Mesenchymal stem cell (in vitro differentiated cells and primary cell): Measurements from ENCODE around the gene U2AF2.

Experiments used
- DNase-seq: peaks from one replicate; pipeline ENCODE4 v3.0.0-alpha.2; 2013
- H2AFZ ChIP-seq: one replicate; pipeline ENCODE4 v1.6.1; 2013; ENCODE audit warnings: low read depth, mild to moderate bottlenecking, control low read depth, inconsistent platforms, low read length, moderate library complexity
- H2AK5ac ChIP-seq: 2 replicates; pipeline ENCODE4 v1.6.1; 2013; ENCODE audit warnings: low read length, moderate library complexity, mild to moderate bottlenecking, inconsistent platforms; ENCODE audit not compliant: severe bottlenecking
- H2BK120ac ChIP-seq: one replicate; pipeline ENCODE4 v1.6.1; 2013; ENCODE audit warnings: low read depth, mild to moderate bottlenecking, inconsistent platforms, low read length, moderate library complexity
- H2BK12ac ChIP-seq, 2 experiments: one replicate each; pipeline ENCODE4 v1.6.1; 2013; ENCODE audit warnings: inconsistent platforms in 2 of 2, low read length in 2 of 2, mild to moderate bottlenecking in 2 of 2, moderate library complexity in 2 of 2, control low read depth in 1 of 2
- H2BK15ac ChIP-seq: one replicate; pipeline ENCODE4 v1.6.1; 2013; ENCODE audit warnings: mild to moderate bottlenecking, low read depth, inconsistent platforms; ENCODE audit not compliant: poor library complexity, severe bottlenecking
- H2BK5ac ChIP-seq: 2 replicates; pipeline ENCODE4 v1.6.1; 2013; ENCODE audit warnings: low read depth, mild to moderate bottlenecking, low read length, control low read depth, inconsistent platforms; ENCODE audit not compliant: poor library complexity, severe bottlenecking
- H3K14ac ChIP-seq, 2 experiments: one replicate each; pipeline ENCODE4 v1.6.1; 2013; ENCODE audit warnings: inconsistent platforms in 2 of 2, low read length in 2 of 2, control low read depth in 1 of 2, mild to moderate bottlenecking in 1 of 2, moderate library complexity in 1 of 2
- H3K18ac ChIP-seq, 2 experiments: one replicate each; pipeline ENCODE4 v1.6.1; 2013; ENCODE audit warnings: inconsistent platforms in 2 of 2, low read length in 2 of 2, control low read depth in 1 of 2, low read depth in 1 of 2, mild to moderate bottlenecking in 1 of 2
- H3K23ac ChIP-seq, 2 experiments: one replicate each; pipeline ENCODE4 v1.6.1; 2013; ENCODE audit warnings: inconsistent platforms in 2 of 2, low read length in 2 of 2, mild to moderate bottlenecking in 2 of 2, moderate library complexity in 2 of 2, control low read depth in 1 of 2
- H3K27ac ChIP-seq: 2 replicates; pipeline ENCODE4 v1.5.1; 2013; ENCODE audit warnings: mild to moderate bottlenecking, moderate library complexity, low read length, control low read depth, inconsistent platforms; ENCODE audit not compliant: poor library complexity, severe bottlenecking
- H3K27me3 ChIP-seq, 2 experiments: 2 replicates each; pipeline versions ENCODE4 v1.6.1 to v1.7.0; 2013; ENCODE audit warnings: low read length in 2 of 2, mild to moderate bottlenecking in 2 of 2, moderate library complexity in 2 of 2, control low read depth in 1 of 2, inconsistent platforms in 1 of 2; ENCODE audit not compliant: control insufficient read depth in 1 of 2, insufficient read depth in 1 of 2
- H3K36me3 ChIP-seq, 2 experiments: 2 replicates each; pipeline versions ENCODE4 v1.6.1 to v1.7.0; 2013; ENCODE audit warnings: low read length in 2 of 2, control low read depth in 1 of 2, inconsistent platforms in 1 of 2, low read depth in 1 of 2, mild to moderate bottlenecking in 1 of 2; ENCODE audit not compliant: insufficient read depth in 2 of 2, control insufficient read depth in 1 of 2
- H3K4ac ChIP-seq, 2 experiments: one replicate each; pipeline ENCODE4 v1.6.1; 2013; ENCODE audit warnings: inconsistent platforms in 2 of 2, low read length in 2 of 2, mild to moderate bottlenecking in 2 of 2, moderate library complexity in 2 of 2, control low read depth in 1 of 2, low read depth in 1 of 2
- H3K4me1 ChIP-seq: 2 replicates; pipeline ENCODE4 v1.6.1; 2013; ENCODE audit warnings: low read depth, low read length, control low read depth; ENCODE audit not compliant: control insufficient read depth, insufficient read depth
- H3K4me2 ChIP-seq: 2 replicates; pipeline ENCODE4 v1.6.1; 2013; ENCODE audit warnings: low read length, mild to moderate bottlenecking, inconsistent platforms; ENCODE audit not compliant: poor library complexity, severe bottlenecking
- H3K4me3 ChIP-seq, 2 experiments: 2 replicates each; pipeline versions ENCODE4 v1.5.1 to v1.7.0; 2013; ENCODE audit warnings: low read length in 2 of 2, mild to moderate bottlenecking in 2 of 2, control low read depth in 1 of 2, low read depth in 1 of 2; ENCODE audit not compliant: insufficient read depth in 1 of 2
- H3K79me1 ChIP-seq: replicated peaks from 2 replicates; pipeline ENCODE4 v1.6.1; 2013; ENCODE audit warnings: mild to moderate bottlenecking, control low read depth, low read length, inconsistent platforms; ENCODE audit not compliant: poor library complexity, severe bottlenecking
- H3K9ac ChIP-seq: 2 replicates; pipeline ENCODE4 v1.7.0; 2013; ENCODE audit warnings: mild to moderate bottlenecking, low read length, moderate library complexity
- H3K9me3 ChIP-seq: 2 replicates; pipeline ENCODE4 v1.7.0; 2013; ENCODE audit warnings: mild to moderate bottlenecking, low read length; ENCODE audit not compliant: control insufficient read depth
- H4K8ac ChIP-seq: one replicate; pipeline ENCODE4 v1.6.1; 2013; ENCODE audit warnings: inconsistent platforms, mild to moderate bottlenecking, low read length, moderate library complexity
- H4K91ac ChIP-seq: one replicate; pipeline ENCODE4 v1.6.1; 2013; ENCODE audit warnings: mild to moderate bottlenecking, low read length, inconsistent platforms
- WGBS: methylation state at CpG from one replicate; pipeline ENCODE4 v1.1.7; 2013; ENCODE audit warnings: mixed read lengths; 5-methylcytosine and 5-hydroxymethylcytosine counted together

U2AF2 gene

DNA sequence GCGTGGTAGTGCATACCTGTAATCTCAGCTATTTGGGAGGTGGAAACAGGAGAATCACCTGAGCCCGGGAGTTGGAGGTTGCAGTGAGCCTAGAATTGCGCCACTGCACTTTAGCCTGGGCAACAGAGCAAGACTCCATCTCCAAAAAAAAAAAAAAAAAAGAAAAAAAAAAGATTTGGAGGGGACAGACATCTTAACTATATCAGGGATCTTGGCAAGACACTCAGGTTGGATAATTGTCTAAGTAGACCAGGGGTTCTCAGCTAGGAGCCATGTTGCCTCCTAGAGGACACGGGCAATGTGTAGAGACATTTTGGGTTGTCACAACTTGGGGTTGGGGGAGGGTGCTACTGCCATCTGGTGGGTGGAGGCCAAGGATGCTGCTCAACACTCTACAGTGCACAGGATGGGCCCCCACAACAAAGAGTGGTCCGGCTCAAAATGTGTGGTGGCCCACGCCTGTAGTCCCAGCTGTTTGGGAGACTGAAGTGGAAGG, 15.9 kb upstream of the U2AF2 start:
- Histone ChIP-seq H3K27me3 (no peaks in the 10 kb centered on the region), H3K4me1 (peaks cover 41% of the 10 kb centered on the region), H3K14ac (no peak overlapping the region), H2BK120ac (no peak overlapping the region), H3K4me2 (no peak overlapping the region), H3K4me3 (no peak overlapping the region), H3K23ac (no peak overlapping the region), H3K4ac (no peak overlapping the region), H2BK12ac (peak overlapping the region in 1 of 2 experiments; percentile 15), H3K36me3 (peaks cover 11 to 15% of the 10 kb centered on the region in 2 experiments), H4K8ac (no peak overlapping the region), H2AK5ac (no peak overlapping the region), H3K9me3 (no peaks in the 10 kb centered on the region), H4K91ac (no peak overlapping the region), H3K27ac (no peak overlapping the region), H3K79me1 (peaks cover 17% of the 10 kb centered on the region), H2BK5ac (no peak overlapping the region), H3K9ac (no peak overlapping the region), H2AFZ (no peak overlapping the region), H2BK15ac (no peak overlapping the region), H3K18ac (no peak overlapping the region)
- DNase-seq, result peak; percentile 63
- 89% methylated on average over 3 of the region's 6 CpGs for WGBS

DNA sequence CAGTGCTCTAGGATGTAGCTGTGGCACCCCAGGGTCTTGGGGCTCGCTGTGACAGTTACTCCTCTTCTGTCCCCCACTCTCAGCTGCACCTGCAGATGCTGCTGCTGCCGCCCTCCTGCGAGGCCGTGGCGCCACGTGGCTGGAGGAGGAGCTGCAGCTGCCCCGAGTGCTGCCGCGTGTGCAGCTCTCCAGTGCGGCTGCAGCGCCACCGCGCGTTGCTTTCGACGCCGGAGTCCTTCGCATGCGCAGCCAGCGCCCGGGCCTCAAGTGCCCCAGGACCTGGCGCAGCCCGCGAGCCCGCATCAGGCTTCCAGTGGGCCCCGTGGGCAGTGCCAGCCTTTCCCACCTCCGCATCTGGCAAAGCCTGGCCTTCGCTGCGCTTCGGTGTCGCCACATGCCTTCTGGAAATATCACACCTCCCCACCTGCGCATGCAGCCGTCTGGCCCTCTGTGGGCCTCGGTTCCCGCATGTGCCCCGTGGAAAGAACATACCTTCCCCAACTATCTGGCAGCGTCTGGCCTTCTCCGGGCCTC, 14.7 kb upstream of the U2AF2 start:
- Histone ChIP-seq H3K4me1 (peaks cover 47% of the 10 kb centered on the region), H2AK5ac (peak overlapping the region; percentile 35), H3K27me3 (no peaks in the 10 kb centered on the region), H3K23ac (peak overlapping the region in 1 of 2 experiments; percentile 51), H2BK5ac (no peak overlapping the region), H2BK12ac (peak overlapping the region in 1 of 2 experiments; percentile 51), H3K4me3 (peak overlapping the region; percentile 82 to 94), H3K9me3 (no peaks in the 10 kb centered on the region), H4K8ac (peak overlapping the region; percentile 47), H3K4me2 (peak overlapping the region; percentile 77), H3K14ac (peak overlapping the region in 1 of 2 experiments; percentile 68), H4K91ac (peak overlapping the region; percentile 66), H3K79me1 (peaks cover 13% of the 10 kb centered on the region), H3K27ac (peak overlapping the region; percentile 75), H3K4ac (peak overlapping the region; percentile 62 to 79), H3K18ac (peak overlapping the region; percentile 40 to 81), H3K36me3 (peaks cover 18 to 22% of the 10 kb centered on the region in 2 experiments), H3K9ac (peak overlapping the region; percentile 86), H2AFZ (peak overlapping the region; percentile 65), H2BK15ac (no peak overlapping the region), H2BK120ac (no peak overlapping the region)
- 64% methylated on average over 30 of the region's 38 CpGs for WGBS
- peak; percentile 34 for DNase-seq

DNA sequence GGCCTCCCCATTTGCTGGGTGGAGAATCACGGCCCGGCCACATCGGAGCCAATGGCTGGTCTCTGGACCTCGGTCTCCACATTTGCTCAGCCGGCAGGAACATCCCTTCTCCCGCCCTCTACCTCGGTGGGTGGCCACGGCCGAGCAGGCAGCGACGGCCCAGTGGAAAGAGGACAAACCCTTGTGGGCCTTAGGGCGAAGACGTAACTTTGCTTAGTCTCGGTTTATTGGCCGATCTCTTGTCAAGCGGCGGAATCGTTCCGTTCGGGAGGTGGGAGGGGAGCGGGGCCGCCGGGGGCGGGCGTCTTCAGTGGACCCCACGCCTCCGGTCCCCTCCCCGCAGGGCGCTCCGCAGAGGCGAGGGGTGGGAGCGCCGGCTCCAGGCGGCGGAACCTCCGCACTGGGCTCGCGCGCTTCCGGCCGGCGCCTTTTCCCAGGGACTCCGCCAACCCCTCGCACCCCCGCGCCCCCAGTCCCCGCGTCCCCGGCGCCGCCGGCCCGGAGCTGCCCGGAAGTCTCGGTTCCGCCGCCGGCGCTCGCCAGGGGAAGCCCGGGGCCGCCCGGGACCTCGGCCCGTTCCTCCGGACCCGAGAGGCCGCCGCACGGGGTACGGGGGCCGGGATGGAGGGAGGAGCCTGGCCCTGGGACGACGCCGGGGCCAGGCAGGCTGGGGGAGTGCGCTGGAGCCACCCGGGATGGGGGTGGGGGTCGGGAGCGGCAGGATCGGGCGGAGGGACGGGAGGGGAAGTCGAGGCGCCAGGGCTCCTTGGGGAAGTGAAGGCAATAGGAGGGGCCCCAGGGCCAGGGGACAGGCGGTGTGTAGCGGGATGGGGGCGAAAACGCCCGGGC, 14.0 kb upstream of the U2AF2 start, which contains the start of gene ZNF580:
Gene ZNF580 (plus strand): TSS at position 426 of the 849 bp plus-strand sequence. CDS start 1,507 bp downstream, outside the sequence.
- Histone ChIP-seq H4K8ac (peak within 1 kb of the TSS; percentile 90), H2BK5ac (peak within 1 kb of the TSS; percentile 66), H3K4me2 (peak within 1 kb of the TSS; percentile 100), H3K14ac (peak within 1 kb of the TSS in 1 of 2 experiments; percentile 68), H3K9ac (peak within 1 kb of the TSS; percentile 94), H3K4me3 (peak within 1 kb of the TSS; percentile 82 to 94), H3K27ac (peak within 1 kb of the TSS; percentile 91), H3K27me3 (no peaks in the 10 kb centered on the region), H2BK15ac (peak within 1 kb of the TSS; percentile 74), H2AK5ac (peak within 1 kb of the TSS; percentile 35), H3K79me1 (peaks cover 13% of the 10 kb centered on the region), H3K23ac (peak within 1 kb of the TSS in 1 of 2 experiments; percentile 51), H3K9me3 (no peaks in the 10 kb centered on the region), H3K4ac (peak within 1 kb of the TSS; percentile 62 to 79), H2AFZ (peak within 1 kb of the TSS; percentile 65), H3K36me3 (peaks cover 25 to 28% of the 10 kb centered on the region in 2 experiments), H3K4me1 (peaks cover 48% of the 10 kb centered on the region), H4K91ac (peak within 1 kb of the TSS; percentile 66), H2BK12ac (peak within 1 kb of the TSS in 1 of 2 experiments; percentile 51), H3K18ac (peak within 1 kb of the TSS; percentile 84 to 93), H2BK120ac (peak within 1 kb of the TSS; percentile 94)
- DNase-seq, result peak; percentile 91
- under 1% methylated on average over 57 of the region's 89 CpGs for WGBS
